Measurements from ENCODE around the gene METAP1D.

GRCh38 chr2:172108587-172108930 lies 108.8 kb downstream of the METAP1D start:
- TF ChIP-seq CTCF (IDR thresholded peaks at IDR 0.05) (no peak), POLR2AphosphoS5 (IDR thresholded peaks at IDR 0.05; ENCODE audit: low read depth, low read length) (no peak)

Measured in Panc1 (cell line).